Uterus (tissue), 2 donors: ENCODE data around the gene ANAPC7.
"Not testable (repeated sequence)": the region's sequence is repeated elsewhere in the genome, so short reads cannot be mapped to it uniquely, and the experiment has no call there.

Experiments
- CTCF ChIP-seq, 4 experiments: fragments of 200-600 bp in 2 of 4; fragments of 450-650 bp in 2 of 4; sonication (generic) in 2 of 4; IDR thresholded peaks; one replicate each; pipeline ENCODE4 v1.5.1; 2016 to 2019; ENCODE audit warnings: antibody characterized with exemption in 4 of 4, mild to moderate bottlenecking in 2 of 4, moderate library complexity in 1 of 4
- POLR2A ChIP-seq, 2 donors: fragments of 450-650 bp; IDR thresholded peaks; one replicate each; pipeline ENCODE4 v1.6.1; 2016; ENCODE audit warnings: antibody characterized with exemption in 2 of 2, mild to moderate bottlenecking in 1 of 2, moderate library complexity in 1 of 2

- TF ChIP-seq POLR2A, CTCF (IDR thresholded peaks at IDR 0.05): not testable (repeated sequence)
These were observed 17.1 kb upstream of the ANAPC7 start for GRCh38 chr12:110420644-110421043.
